KG1 (cell line): ENCODE measurements around the gene LZTS3.
"Not testable (repeated sequence)": the region's sequence is repeated elsewhere in the genome, so short reads cannot be mapped to it uniquely, and the experiment has no call there.

ENCODE experiments used
- DNase-seq: peaks from one replicate; lab custom pipeline; 2025; lab: John Stamatoyannopoulos, UW

Gene LZTS3

GRCh38 chr20:3192226-3193015 is 19.1 kb upstream of the LZTS3 start:
- no peak for DNase-seq

- no peak for DNase-seq
Measured at GRCh38 chr20:3190681-3191111, 17.3 kb upstream of the LZTS3 start.

GRCh38 chr20:3189561-3190131 is 16.3 kb upstream of the LZTS3 start:
- no peak for DNase-seq

GRCh38 chr20:3188823-3189413 is 15.6 kb upstream of the LZTS3 start:
- no peak for DNase-seq

- not testable (repeated sequence) for DNase-seq
Measured at GRCh38 chr20:3187861-3188260, 14.5 kb upstream of the LZTS3 start.

GRCh38 chr20:3183896-3184612 is 10.7 kb upstream of the LZTS3 start:
- DNase-seq, result no peak

- not testable (repeated sequence) for DNase-seq
Measured at GRCh38 chr20:3182429-3182828, 9.1 kb upstream of the LZTS3 start.

GRCh38 chr20:3181270-3181669 is 7.9 kb upstream of the LZTS3 start:
- DNase-seq, result no peak

- no peak for DNase-seq
Measured at GRCh38 chr20:3180319-3180718, 7.0 kb upstream of the LZTS3 start.

GRCh38 chr20:3177746-3178485 is 4.6 kb upstream of the LZTS3 start:
- no peak for DNase-seq

GRCh38 chr20:3175270-3175669 is 1.9 kb upstream of the LZTS3 start:
- no peak for DNase-seq

GRCh38 chr20:3174442-3175261 is 1.3 kb upstream of the LZTS3 start:
- no peak for DNase-seq

- DNase-seq, result peak; percentile 80
Measured at GRCh38 chr20:3173610-3174441, 477 bp upstream of the LZTS3 start.

- DNase-seq, result no peak
Measured at GRCh38 chr20:3172126-3172932, 1.0 kb downstream of the LZTS3 start.

GRCh38 chr20:3171391-3172125 is 1.8 kb downstream of the LZTS3 start:
- DNase-seq, result no peak

GRCh38 chr20:3168829-3169590 is 4.3 kb downstream of the LZTS3 start:
- no peak for DNase-seq

GRCh38 chr20:3168079-3168828 is 5.1 kb downstream of the LZTS3 start:
- no peak for DNase-seq
